ENCODE data around the gene ERFE. TPM values are rescaled to one million over a fixed set of nuclear protein-coding genes. Genes with fewer than 3 reads are reported as not detected.

ERFE gene
- total RNA-seq, 1 experiment from 2014 or later: 4.5 TPM

- TF ChIP-seq SP1 (CRISPR knock-in tag; conservative IDR thresholded peaks at IDR 0.05) (no peak), TCF7 (CRISPR knock-in tag; IDR thresholded peaks at IDR 0.05; ENCODE audit: low read depth) (no peak), ZNF121 (CRISPR knock-in tag; IDR thresholded peaks at IDR 0.05) (no peak), GABPB1 (CRISPR knock-in tag; IDR thresholded peaks at IDR 0.05) (no peak), AR (CRISPR knock-in tag; IDR thresholded peaks at IDR 0.05) (no peak)
- Mint-ChIP-seq H3K27ac (no peak overlapping the region), H3K9me3 (no peaks in the 10 kb centered on the region), H3K36me3 (no peaks in the 10 kb centered on the region), H3K27me3 (ENCODE audit: low read depth) (no peaks in the 10 kb centered on the region), H3K4me3 (no peak overlapping the region), H3K4me1 (no peaks in the 10 kb centered on the region)
- DNase-seq (ENCODE audit: low spot score) (no peak), ATAC-seq (no peak)
- CTCF ChIA-PET: interaction anchor here (0.6 to 2.7 kb wide), 15 partner anchors 12 to 614 kb away, joined by 3 to 41 read pairs (median 4); partner anchors contain the start of gene KLHL30
- POLR2A ChIA-PET: no interaction called here
These were observed 32.0 kb upstream of the ERFE start for GRCh38 chr2:238126775-238127164.

- TF ChIP-seq JUN (CRISPR knock-in tag; IDR thresholded peaks at IDR 0.05): no peak
- TF ChIP-seq ZNF396 (CRISPR knock-in tag; IDR thresholded peaks at IDR 0.05; ENCODE audit: borderline replicate concordance): no peak
- no peak for TF ChIP-seq NFATC4 (CRISPR knock-in tag; IDR thresholded peaks at IDR 0.05)
- no peak for TF ChIP-seq HMGA2 (CRISPR knock-in tag; IDR thresholded peaks at IDR 0.05)
- TF ChIP-seq ZNF317 (CRISPR knock-in tag; IDR thresholded peaks at IDR 0.05; ENCODE audit: borderline replicate concordance, low read depth): no peak
- no peak for TF ChIP-seq SOX15 (CRISPR knock-in tag; IDR thresholded peaks at IDR 0.05)
- TF ChIP-seq, protein P1, sequence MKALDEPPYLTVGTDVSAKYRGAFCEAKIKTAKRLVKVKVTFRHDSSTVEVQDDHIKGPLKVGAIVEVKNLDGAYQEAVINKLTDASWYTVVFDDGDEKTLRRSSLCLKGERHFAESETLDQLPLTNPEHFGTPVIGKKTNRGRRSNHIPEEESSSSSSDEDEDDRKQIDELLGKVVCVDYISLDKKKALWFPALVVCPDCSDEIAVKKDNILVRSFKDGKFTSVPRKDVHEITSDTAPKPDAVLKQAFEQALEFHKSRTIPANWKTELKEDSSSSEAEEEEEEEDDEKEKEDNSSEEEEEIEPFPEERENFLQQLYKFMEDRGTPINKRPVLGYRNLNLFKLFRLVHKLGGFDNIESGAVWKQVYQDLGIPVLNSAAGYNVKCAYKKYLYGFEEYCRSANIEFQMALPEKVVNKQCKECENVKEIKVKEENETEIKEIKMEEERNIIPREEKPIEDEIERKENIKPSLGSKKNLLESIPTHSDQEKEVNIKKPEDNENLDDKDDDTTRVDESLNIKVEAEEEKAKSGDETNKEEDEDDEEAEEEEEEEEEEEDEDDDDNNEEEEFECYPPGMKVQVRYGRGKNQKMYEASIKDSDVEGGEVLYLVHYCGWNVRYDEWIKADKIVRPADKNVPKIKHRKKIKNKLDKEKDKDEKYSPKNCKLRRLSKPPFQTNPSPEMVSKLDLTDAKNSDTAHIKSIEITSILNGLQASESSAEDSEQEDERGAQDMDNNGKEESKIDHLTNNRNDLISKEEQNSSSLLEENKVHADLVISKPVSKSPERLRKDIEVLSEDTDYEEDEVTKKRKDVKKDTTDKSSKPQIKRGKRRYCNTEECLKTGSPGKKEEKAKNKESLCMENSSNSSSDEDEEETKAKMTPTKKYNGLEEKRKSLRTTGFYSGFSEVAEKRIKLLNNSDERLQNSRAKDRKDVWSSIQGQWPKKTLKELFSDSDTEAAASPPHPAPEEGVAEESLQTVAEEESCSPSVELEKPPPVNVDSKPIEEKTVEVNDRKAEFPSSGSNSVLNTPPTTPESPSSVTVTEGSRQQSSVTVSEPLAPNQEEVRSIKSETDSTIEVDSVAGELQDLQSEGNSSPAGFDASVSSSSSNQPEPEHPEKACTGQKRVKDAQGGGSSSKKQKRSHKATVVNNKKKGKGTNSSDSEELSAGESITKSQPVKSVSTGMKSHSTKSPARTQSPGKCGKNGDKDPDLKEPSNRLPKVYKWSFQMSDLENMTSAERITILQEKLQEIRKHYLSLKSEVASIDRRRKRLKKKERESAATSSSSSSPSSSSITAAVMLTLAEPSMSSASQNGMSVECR (CRISPR knock-in tag; IDR thresholded peaks at IDR 0.05; ENCODE audit: borderline replicate concordance): no peak
- TF ChIP-seq SMAD3 (CRISPR knock-in tag; IDR thresholded peaks at IDR 0.05; ENCODE audit: borderline replicate concordance): no peak
- no peak for TF ChIP-seq CBFB (CRISPR knock-in tag; IDR thresholded peaks at IDR 0.05; ENCODE audit: low read depth)
- no peak for TF ChIP-seq RELA (CRISPR knock-in tag; IDR thresholded peaks at IDR 0.05; ENCODE audit: borderline replicate concordance)
- TF ChIP-seq JAZF1 (CRISPR knock-in tag; IDR thresholded peaks at IDR 0.05): no peak
- no peak for TF ChIP-seq ATF3 (CRISPR knock-in tag; conservative IDR thresholded peaks at IDR 0.05)
- TF ChIP-seq TEAD4 (CRISPR knock-in tag; IDR thresholded peaks at IDR 0.05): no peak
- TF ChIP-seq CTCF (IDR thresholded peaks at IDR 0.05): no peak
- TF ChIP-seq E2F5 (CRISPR knock-in tag; IDR thresholded peaks at IDR 0.05): no peak
- Mint-ChIP-seq H3K27me3 (ENCODE audit: low read depth) (no peaks in the 10 kb centered on the region), H3K27ac (no peak overlapping the region), H3K9me3 (no peaks in the 10 kb centered on the region), H3K4me1 (no peaks in the 10 kb centered on the region), H3K4me3 (no peak overlapping the region), H3K36me3 (no peaks in the 10 kb centered on the region)
- CTCF ChIA-PET: interaction anchor here (0.6 to 2.7 kb wide), 19 partner anchors 11 to 614 kb away, joined by 3 to 41 read pairs (median 4); partner anchors contain the start of gene KLHL30
- ATAC-seq (peak; percentile 46), DNase-seq (ENCODE audit: low spot score) (no peak)
- POLR2A ChIA-PET: no interaction called here
These were observed 31.4 kb upstream of the ERFE start for GRCh38 chr2:238127165-238128060.

Measured in WTC11 (cell line).